OCI-LY3 (cell line): ENCODE data around the gene COX11.

Experiments used
- EZH2phosphoT487 ChIP-seq: fragments of 200-600 bp; shearing (Covaris generic); IDR thresholded peaks from 2 replicates; pipeline ENCODE4 v1.6.1; 2018; ENCODE audit warnings: antibody characterized with exemption, mixed run types, low read depth
- TF ChIP-seq, protein P1 (sequence below): fragments of 200-600, 300-600 bp; sonication (generic); IDR thresholded peaks from 2 replicates; pipeline ENCODE4 v1.5.1; 2014; ENCODE audit warnings: antibody characterized with exemption, low read length, low read depth

DNA sequence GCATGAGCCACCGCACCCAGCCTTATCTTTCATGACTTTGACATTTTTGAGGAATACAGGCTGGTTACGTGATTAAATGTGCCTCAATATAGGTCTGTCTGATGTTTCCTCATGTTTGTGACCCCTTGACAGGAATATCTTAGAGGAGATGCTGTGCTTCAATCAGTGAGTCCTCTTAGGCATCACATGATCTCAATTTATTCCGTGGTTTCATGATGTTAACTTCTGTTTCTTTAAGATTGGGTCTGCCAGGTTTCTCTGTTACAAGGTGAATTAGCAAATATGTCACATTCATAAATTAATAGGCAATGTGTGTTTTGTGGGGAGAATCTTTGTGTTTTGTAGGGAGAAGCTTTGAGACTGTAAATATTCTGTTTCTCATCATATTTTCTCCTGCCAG lies 3.4 kb upstream of the COX11 start:
- TF ChIP-seq, protein P1, sequence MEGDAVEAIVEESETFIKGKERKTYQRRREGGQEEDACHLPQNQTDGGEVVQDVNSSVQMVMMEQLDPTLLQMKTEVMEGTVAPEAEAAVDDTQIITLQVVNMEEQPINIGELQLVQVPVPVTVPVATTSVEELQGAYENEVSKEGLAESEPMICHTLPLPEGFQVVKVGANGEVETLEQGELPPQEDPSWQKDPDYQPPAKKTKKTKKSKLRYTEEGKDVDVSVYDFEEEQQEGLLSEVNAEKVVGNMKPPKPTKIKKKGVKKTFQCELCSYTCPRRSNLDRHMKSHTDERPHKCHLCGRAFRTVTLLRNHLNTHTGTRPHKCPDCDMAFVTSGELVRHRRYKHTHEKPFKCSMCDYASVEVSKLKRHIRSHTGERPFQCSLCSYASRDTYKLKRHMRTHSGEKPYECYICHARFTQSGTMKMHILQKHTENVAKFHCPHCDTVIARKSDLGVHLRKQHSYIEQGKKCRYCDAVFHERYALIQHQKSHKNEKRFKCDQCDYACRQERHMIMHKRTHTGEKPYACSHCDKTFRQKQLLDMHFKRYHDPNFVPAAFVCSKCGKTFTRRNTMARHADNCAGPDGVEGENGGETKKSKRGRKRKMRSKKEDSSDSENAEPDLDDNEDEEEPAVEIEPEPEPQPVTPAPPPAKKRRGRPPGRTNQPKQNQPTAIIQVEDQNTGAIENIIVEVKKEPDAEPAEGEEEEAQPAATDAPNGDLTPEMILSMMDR = no peak
- TF ChIP-seq EZH2phosphoT487 = no peak
